CD4-positive, alpha-beta T cell (primary cell): ENCODE results near the gene ADAD1. TPM values are rescaled to one million over a fixed set of nuclear protein-coding genes. Genes with fewer than 3 reads are reported as not detected.

Experiments used
- ATAC-seq: fragments of 200-7000 bp; cut with Tn5 transposase; one replicate; pipeline ENCODE4 v1.10.0; 2022; ENCODE audit warnings: mild to moderate bottlenecking; ENCODE audit not compliant: poor library complexity
- CTCF ChIA-PET: fragments of 350-600 bp; sonication (Branson Sonifier 250); formaldehyde crosslinking; loops from one replicate; lab custom pipeline; 2021; ENCODE audit warnings: antibody characterized with exemption, inconsistent platforms; lab: Charles Lee
- POLR2A ChIA-PET: fragments of 350-600 bp; sonication (Branson Sonifier 250); formaldehyde crosslinking; loops from one replicate; lab custom pipeline; 2021; ENCODE audit warnings: antibody characterized with exemption, inconsistent platforms; lab: Charles Lee
- DNase-seq, 14 experiments: peaks; one replicate each; pipeline ENCODE4 v3.0.0-alpha.2; 2013 to 2020; ENCODE audit warnings: mixed read lengths in 2 of 14
- H3K27ac ChIP-seq, 2 donors: one replicate each; pipeline versions ENCODE4 v1.5.1 to v1.7.0; 2013; ENCODE audit warnings: low read length in 2 of 2, low read depth in 1 of 2, mild to moderate bottlenecking in 1 of 2
- H3K27me3 ChIP-seq, 2 experiments: 1 replicate in 1 of 2; 2 replicates in 1 of 2; pipeline versions ENCODE4 v1.6.1 to v1.7.0; 2013; ENCODE audit warnings: low read length in 2 of 2, control low read depth in 1 of 2, mild to moderate bottlenecking in 1 of 2, moderate library complexity in 1 of 2; ENCODE audit not compliant: insufficient read depth in 2 of 2, control insufficient read depth in 1 of 2
- H3K36me3 ChIP-seq: one replicate; pipeline ENCODE4 v1.6.1; 2013; ENCODE audit warnings: low read length, control low read depth; ENCODE audit not compliant: insufficient read depth
- H3K4me1 ChIP-seq: one replicate; pipeline ENCODE4 v1.6.1; 2013; ENCODE audit warnings: low read length, control low read depth; ENCODE audit not compliant: insufficient read depth
- H3K4me3 ChIP-seq: one replicate; pipeline ENCODE4 v1.5.1; 2013; ENCODE audit warnings: mild to moderate bottlenecking, low read length, moderate library complexity
- H3K9me3 ChIP-seq, 2 experiments: 1 replicate in 1 of 2; 2 replicates in 1 of 2; pipeline versions ENCODE4 v1.6.1 to v1.7.0; 2013; ENCODE audit warnings: low read length in 2 of 2, mild to moderate bottlenecking in 2 of 2, control low read depth in 1 of 2, moderate library complexity in 1 of 2; ENCODE audit not compliant: control insufficient read depth in 1 of 2, insufficient read depth in 1 of 2
- H3K27ac Mint-ChIP-seq: one replicate; pipeline ENCODE4 v1.8.0; 2020; ENCODE audit warnings: mixed read lengths
- H3K27me3 Mint-ChIP-seq: one replicate; pipeline ENCODE4 v1.8.0; 2021; ENCODE audit warnings: mixed read lengths
- H3K36me3 Mint-ChIP-seq: one replicate; pipeline ENCODE4 v1.8.0; 2021; ENCODE audit warnings: low read depth, mixed read lengths
- H3K4me1 Mint-ChIP-seq: one replicate; pipeline ENCODE4 v1.8.0; 2021; ENCODE audit warnings: low read depth, mixed read lengths
- H3K4me3 Mint-ChIP-seq: one replicate; pipeline ENCODE4 v1.8.0; 2020; ENCODE audit warnings: mild to moderate bottlenecking, mixed read lengths
- H3K9me3 Mint-ChIP-seq: one replicate; pipeline ENCODE4 v1.8.0; 2020; ENCODE audit warnings: mixed read lengths
- intact Hi-C, 2 experiments: fragments of 100-400 bp; cut with DNase I in 1 of 2; cut with micrococcal nuclease in 1 of 2; formaldehyde crosslinking; loops; one replicate each; pipeline versions ENCODE4 v1.15.1 to v1.9.0; 2023 to 2025; cut with DNase I, micrococcal nuclease
- total RNA-seq, 174 experiments: library from RNA in 2 of 174; stranded (reverse) in 2 of 174; gene quantifications; one replicate each; pipeline ENCODE4 v1.2.3 and lab custom pipeline; 2021 to 2026
- TF ChIP-seq, protein P1 (sequence below): fragments of 200-600 bp; IDR thresholded peaks from one replicate; pipeline ENCODE4 v1.8.0; 2022; ENCODE audit warnings: antibody characterized with exemption, mild to moderate bottlenecking

ADAD1 gene
- total RNA-seq, 2 experiments from 2014 or later = not detected

DNA sequence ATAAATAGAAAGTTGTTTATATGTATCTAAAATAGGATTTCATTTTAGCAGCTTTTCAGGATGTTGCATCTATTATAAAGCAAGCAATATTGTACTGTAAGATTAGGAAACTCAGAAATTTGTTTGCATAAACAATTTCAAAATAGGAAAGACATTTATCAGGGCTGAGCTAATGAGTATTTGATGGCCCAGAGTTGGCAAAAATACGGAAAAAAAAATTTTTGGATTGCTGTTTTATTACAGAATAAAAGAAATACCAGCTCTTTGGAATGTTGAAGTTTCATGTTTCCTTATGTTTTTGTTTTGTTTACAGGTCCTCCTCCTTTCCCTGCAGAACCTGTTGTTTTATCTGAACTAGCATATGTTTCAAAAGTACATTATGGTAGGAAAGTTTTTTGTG is 14.5 kb downstream of the ADAD1 start:
- Histone ChIP-seq H3K27ac (no peak overlapping the region), H3K4me3 (no peak overlapping the region), H3K27me3 (no peaks in the 10 kb centered on the region), H3K36me3 (no peaks in the 10 kb centered on the region), H3K9me3 (peaks cover 0 to 5% of the 10 kb centered on the region in 2 experiments), H3K4me1 (no peaks in the 10 kb centered on the region)
- Mint-ChIP-seq H3K4me3 (no peak overlapping the region), H3K36me3 (peaks cover 14% of the 10 kb centered on the region), H3K9me3 (no peaks in the 10 kb centered on the region), H3K27me3 (no peaks in the 10 kb centered on the region), H3K27ac (no peak overlapping the region), H3K4me1 (no peaks in the 10 kb centered on the region)
- CTCF ChIA-PET = no interaction called here
- TF ChIP-seq, protein P1, sequence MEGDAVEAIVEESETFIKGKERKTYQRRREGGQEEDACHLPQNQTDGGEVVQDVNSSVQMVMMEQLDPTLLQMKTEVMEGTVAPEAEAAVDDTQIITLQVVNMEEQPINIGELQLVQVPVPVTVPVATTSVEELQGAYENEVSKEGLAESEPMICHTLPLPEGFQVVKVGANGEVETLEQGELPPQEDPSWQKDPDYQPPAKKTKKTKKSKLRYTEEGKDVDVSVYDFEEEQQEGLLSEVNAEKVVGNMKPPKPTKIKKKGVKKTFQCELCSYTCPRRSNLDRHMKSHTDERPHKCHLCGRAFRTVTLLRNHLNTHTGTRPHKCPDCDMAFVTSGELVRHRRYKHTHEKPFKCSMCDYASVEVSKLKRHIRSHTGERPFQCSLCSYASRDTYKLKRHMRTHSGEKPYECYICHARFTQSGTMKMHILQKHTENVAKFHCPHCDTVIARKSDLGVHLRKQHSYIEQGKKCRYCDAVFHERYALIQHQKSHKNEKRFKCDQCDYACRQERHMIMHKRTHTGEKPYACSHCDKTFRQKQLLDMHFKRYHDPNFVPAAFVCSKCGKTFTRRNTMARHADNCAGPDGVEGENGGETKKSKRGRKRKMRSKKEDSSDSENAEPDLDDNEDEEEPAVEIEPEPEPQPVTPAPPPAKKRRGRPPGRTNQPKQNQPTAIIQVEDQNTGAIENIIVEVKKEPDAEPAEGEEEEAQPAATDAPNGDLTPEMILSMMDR = no peak
- ATAC-seq = no peak
- intact Hi-C loops = no loop called here
- DNase-seq = no peak
- POLR2A ChIA-PET = no interaction called here

DNA sequence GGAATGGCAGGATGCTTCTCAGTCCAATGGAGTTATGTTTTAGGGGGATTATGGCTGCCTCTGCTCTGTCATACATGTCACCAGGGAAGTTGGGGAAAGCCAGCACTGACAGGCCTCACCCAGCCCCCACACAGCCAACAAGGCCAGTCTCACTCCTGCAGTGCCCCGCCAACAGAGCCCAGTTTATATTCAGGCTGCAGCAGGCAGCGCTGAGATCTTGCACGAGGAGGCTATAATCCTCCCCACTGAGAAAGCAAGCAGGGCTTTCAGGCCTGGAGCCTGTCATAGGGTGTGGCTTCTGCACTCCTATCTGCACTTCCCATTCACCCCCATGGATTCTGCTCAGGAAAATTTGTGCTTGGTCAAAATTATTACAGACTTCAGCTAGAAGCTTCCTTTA is 25.1 kb downstream of the ADAD1 start:
- intact Hi-C loops = no loop called here
- no peaks in the 10 kb centered on the region for H3K4me1 ChIP-seq
- Mint-ChIP-seq H3K4me1 (no peaks in the 10 kb centered on the region), H3K27me3 (no peaks in the 10 kb centered on the region), H3K36me3 (no peaks in the 10 kb centered on the region), H3K4me3 (no peak overlapping the region), H3K9me3 (no peaks in the 10 kb centered on the region), H3K27ac (no peak overlapping the region)
- ATAC-seq = no peak
- POLR2A ChIA-PET = no interaction called here
- no peaks in the 10 kb centered on the region for H3K9me3 ChIP-seq
- TF ChIP-seq, protein P1 = no peak
- no peaks in the 10 kb centered on the region for H3K36me3 ChIP-seq
- no peak overlapping the region for H3K4me3 ChIP-seq
- H3K27ac ChIP-seq = no peak overlapping the region
- CTCF ChIA-PET = no interaction called here
- H3K27me3 ChIP-seq = no peaks in the 10 kb centered on the region
- DNase-seq = no peak

DNA sequence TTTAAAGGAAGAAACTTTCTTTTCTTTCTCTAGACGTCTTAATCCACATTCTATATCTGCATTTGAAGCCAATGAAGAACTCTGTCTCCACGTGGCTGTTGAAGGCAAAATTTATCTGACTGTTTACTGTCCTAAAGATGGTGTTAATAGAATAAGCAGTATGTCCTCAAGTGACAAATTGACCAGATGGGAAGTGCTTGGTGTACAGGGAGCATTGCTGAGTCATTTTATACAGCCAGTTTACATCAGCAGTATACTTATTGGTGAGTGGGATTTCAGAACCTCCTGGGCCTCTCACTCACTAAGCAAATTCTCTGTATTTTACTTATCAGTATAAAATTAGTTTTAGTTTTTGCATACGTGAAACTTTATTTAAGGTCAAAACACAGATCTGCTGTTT is 33.7 kb downstream of the ADAD1 start:
- H3K4me3 Mint-ChIP-seq = no peak overlapping the region
- Histone ChIP-seq H3K4me3 (no peak overlapping the region), H3K9me3 (no peaks in the 10 kb centered on the region), H3K27ac (no peak overlapping the region), H3K4me1 (no peaks in the 10 kb centered on the region), H3K27me3 (no peaks in the 10 kb centered on the region), H3K36me3 (no peaks in the 10 kb centered on the region)
- no peaks in the 10 kb centered on the region for H3K27me3 Mint-ChIP-seq
- intact Hi-C loops = no loop called here
- no peaks in the 10 kb centered on the region for H3K36me3 Mint-ChIP-seq
- ChIA-PET POLR2A (no interaction called here), CTCF (no interaction called here)
- no peak overlapping the region for H3K27ac Mint-ChIP-seq
- TF ChIP-seq, protein P1 = no peak
- no peaks in the 10 kb centered on the region for H3K4me1 Mint-ChIP-seq
- ATAC-seq (no peak), DNase-seq (no peak)
- H3K9me3 Mint-ChIP-seq = no peaks in the 10 kb centered on the region
